CD1c-positive myeloid dendritic cell (primary cell): ENCODE measurements around the gene COLQ.
"Not testable (repeated sequence)": the region's sequence is repeated elsewhere in the genome, so short reads cannot be mapped to it uniquely, and the experiment has no call there.

Source experiments
- DNase-seq: peaks from one replicate; pipeline ENCODE4 v3.0.0-alpha.2; 2016; ENCODE audit errors: extremely low spot score

Gene COLQ

GRCh38 chr3:15427182-15427880, 94.2 kb downstream of the COLQ start, which contains the start of the genes EAF1 and METTL6:
Gene EAF1, plus strand, starts transcription at chr3:15427598. Its CDS starts 182 bp downstream, at chr3:15427780.
Gene METTL6, minus strand, starts transcription at chr3:15427544. Its CDS starts 1,033 bp downstream, at chr3:15426511.
- DNase-seq = peak; percentile 96

GRCh38 chr3:15426579-15427118, 94.9 kb downstream of the COLQ start:
- no peak for DNase-seq

GRCh38 chr3:15420871-15421270, 100.6 kb downstream of the COLQ start:
- DNase-seq = no peak

GRCh38 chr3:15410966-15411365, 110.5 kb downstream of the COLQ start:
- not testable (repeated sequence) for DNase-seq

DNA sequence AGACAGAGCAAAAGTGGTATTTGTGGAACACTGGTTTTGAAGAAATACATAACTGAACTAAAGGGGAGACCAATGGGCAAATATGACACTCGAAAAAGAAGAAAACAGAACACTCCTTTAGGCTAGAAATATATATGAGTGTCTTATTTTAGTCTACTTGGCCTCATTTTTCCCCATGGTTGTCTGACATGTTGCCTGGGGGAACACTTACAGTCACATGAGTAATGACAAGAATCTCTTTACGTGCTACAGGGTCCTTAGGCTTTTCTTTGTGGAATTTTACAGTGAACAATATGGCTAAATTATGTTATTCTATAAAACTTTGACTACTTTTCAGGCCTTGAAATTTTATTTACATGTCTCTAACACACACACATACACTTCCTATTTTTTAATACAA, 111.7 kb downstream of the COLQ start:
- no peak for DNase-seq

DNA sequence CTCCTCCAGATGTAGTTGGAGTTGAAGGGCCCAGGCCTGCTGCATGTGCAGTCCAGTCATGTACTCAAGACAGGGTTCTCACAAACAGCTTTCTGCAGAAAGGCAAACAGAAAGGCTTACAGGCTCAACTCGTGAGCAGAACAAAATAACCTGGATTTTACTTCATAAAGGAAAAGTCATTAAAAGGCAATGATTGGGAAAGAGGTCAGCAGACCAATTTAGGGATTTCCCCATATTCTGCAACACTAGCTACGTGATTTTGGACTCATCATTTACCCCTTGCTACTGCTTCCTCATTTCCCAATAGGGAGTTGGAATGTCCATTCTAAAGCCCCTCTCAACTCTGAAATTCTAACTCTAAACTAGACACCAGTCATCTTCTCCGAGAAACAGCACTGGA, 112.3 kb downstream of the COLQ start:
- DNase-seq = peak; percentile 77

DNA sequence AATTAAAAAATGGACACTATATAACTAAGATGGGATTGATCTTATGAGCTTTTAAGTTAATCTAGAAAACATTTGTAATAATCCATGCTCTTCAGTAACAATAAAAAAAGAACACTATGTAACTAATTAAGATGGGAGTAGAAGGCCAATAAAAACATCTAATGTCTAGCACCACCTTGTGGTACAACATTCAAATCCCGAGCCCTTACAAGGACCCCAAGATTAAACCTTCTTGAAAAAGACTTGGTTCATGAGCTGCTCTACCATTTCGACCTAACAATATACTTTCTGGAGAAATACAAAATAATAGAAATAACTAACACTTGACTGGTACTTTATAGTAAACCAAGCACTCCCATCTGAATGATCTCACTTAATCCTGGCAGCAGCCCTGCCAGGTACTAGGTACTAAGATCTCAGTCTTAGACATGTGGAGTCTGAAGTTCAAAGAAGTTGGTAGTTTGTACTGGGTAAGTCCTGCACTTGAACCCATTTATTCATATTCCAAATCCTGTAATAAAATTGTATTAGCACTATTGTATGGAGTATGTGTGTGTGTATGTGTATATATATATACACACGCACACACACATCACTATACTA, 116.0 kb downstream of the COLQ start:
- peak; percentile 63 for DNase-seq

GRCh38 chr3:15404767-15405166, 116.7 kb downstream of the COLQ start:
- DNase-seq = peak; percentile 54

DNA sequence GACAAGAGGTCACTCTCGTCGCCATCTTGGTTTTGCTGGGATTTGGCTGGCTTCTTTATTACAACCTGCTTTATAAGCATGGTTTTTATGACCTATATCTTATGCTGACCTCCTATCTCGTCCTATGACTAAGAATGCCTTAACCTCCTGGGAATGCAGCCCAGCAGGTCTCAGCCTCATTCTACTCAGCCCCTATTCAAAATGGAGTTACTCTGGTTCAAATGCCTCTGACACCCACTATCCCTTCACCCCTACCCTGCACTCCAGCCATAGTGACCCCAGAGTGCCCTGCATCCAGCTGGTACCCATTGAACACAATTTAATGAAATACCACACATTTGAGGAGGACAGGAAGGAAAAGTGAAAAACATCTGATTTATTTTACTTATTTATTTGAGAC, 117.5 kb downstream of the COLQ start:
- DNase-seq = no peak

GRCh38 chr3:15403495-15403894, 118.0 kb downstream of the COLQ start:
- DNase-seq = no peak

GRCh38 chr3:15401936-15402335, 119.6 kb downstream of the COLQ start:
- no peak for DNase-seq
